ENCODE data around the gene OXLD1.
"Not testable (repeated sequence)": the region's sequence is repeated elsewhere in the genome, so short reads cannot be mapped to it uniquely, and the experiment has no call there.

OXLD1 gene

DNA sequence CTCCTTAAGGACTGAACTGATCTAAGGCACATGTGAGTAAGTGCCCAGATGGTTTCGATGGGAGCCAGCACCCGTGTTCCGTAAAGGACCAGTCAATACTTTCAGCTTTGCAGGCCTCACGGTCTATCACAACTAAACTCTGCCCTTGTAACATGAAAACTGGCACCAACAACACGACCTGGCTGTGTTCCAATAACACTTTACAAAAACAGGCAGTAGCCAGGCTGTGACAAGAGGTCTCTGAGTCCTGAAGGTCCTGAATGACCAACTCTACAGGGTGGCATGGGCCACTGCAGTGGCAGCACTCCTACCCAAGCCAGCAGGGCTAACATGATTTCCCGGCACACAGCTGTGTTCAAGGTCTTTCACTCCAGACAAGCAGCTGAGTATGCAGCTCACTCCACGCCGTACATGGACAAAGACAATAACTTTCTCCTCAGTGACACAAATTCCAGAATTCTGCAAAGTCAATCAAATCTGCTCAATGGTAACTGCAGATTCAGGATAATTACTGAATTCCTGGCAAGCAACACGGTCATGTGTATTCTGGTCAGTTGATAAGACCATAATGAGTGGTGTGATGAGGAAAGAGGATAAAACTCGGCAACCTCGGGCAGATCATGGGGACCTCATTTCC, 44.8 kb downstream of the OXLD1 start:
- CTCF ChIA-PET: interaction anchor here (1.1 to 1.6 kb wide), 2 partner anchors 14 to 20 kb away, joined by 3 to 6 read pairs; no protein-coding TSS in a partner anchor
- H3K4me1 ChIP-seq (ENCODE audit: control insufficient read depth, insufficient read depth, low read length): no peaks in the 10 kb centered on the region
- H3K27ac ChIP-seq (ENCODE audit: extremely low read depth, low read depth, low read length): peak overlapping the region; percentile 6; the same call in 1 of the 2 replicates
- POLR2A ChIA-PET: interaction anchor here (1.1 kb wide), 1 partner anchor 45 kb away, joined by 5 read pairs; the partner anchor contains the start of genes CCDC137 and OXLD1
- H3K4me3 ChIP-seq (ENCODE audit: low read depth, low read length): no peak overlapping the region
- TF ChIP-seq, protein P1, sequence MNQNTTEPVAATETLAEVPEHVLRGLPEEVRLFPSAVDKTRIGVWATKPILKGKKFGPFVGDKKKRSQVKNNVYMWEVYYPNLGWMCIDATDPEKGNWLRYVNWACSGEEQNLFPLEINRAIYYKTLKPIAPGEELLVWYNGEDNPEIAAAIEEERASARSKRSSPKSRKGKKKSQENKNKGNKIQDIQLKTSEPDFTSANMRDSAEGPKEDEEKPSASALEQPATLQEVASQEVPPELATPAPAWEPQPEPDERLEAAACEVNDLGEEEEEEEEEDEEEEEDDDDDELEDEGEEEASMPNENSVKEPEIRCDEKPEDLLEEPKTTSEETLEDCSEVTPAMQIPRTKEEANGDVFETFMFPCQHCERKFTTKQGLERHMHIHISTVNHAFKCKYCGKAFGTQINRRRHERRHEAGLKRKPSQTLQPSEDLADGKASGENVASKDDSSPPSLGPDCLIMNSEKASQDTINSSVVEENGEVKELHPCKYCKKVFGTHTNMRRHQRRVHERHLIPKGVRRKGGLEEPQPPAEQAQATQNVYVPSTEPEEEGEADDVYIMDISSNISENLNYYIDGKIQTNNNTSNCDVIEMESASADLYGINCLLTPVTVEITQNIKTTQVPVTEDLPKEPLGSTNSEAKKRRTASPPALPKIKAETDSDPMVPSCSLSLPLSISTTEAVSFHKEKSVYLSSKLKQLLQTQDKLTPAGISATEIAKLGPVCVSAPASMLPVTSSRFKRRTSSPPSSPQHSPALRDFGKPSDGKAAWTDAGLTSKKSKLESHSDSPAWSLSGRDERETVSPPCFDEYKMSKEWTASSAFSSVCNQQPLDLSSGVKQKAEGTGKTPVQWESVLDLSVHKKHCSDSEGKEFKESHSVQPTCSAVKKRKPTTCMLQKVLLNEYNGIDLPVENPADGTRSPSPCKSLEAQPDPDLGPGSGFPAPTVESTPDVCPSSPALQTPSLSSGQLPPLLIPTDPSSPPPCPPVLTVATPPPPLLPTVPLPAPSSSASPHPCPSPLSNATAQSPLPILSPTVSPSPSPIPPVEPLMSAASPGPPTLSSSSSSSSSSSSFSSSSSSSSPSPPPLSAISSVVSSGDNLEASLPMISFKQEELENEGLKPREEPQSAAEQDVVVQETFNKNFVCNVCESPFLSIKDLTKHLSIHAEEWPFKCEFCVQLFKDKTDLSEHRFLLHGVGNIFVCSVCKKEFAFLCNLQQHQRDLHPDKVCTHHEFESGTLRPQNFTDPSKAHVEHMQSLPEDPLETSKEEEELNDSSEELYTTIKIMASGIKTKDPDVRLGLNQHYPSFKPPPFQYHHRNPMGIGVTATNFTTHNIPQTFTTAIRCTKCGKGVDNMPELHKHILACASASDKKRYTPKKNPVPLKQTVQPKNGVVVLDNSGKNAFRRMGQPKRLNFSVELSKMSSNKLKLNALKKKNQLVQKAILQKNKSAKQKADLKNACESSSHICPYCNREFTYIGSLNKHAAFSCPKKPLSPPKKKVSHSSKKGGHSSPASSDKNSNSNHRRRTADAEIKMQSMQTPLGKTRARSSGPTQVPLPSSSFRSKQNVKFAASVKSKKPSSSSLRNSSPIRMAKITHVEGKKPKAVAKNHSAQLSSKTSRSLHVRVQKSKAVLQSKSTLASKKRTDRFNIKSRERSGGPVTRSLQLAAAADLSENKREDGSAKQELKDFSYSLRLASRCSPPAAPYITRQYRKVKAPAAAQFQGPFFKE (tag by site-specific recombination; IDR thresholded peaks at IDR 0.05; ENCODE audit: borderline replicate concordance): no peak
- TF ChIP-seq, protein P2, sequence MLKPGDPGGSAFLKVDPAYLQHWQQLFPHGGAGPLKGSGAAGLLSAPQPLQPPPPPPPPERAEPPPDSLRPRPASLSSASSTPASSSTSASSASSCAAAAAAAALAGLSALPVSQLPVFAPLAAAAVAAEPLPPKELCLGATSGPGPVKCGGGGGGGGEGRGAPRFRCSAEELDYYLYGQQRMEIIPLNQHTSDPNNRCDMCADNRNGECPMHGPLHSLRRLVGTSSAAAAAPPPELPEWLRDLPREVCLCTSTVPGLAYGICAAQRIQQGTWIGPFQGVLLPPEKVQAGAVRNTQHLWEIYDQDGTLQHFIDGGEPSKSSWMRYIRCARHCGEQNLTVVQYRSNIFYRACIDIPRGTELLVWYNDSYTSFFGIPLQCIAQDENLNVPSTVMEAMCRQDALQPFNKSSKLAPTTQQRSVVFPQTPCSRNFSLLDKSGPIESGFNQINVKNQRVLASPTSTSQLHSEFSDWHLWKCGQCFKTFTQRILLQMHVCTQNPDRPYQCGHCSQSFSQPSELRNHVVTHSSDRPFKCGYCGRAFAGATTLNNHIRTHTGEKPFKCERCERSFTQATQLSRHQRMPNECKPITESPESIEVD (tag by site-specific recombination; IDR thresholded peaks at IDR 0.05): no peak
- TF ChIP-seq ZNF658 (tag by site-specific recombination; IDR thresholded peaks at IDR 0.05): no peak
- TF ChIP-seq ZNF114 (tag by site-specific recombination; IDR thresholded peaks at IDR 0.05): no peak
- TF ChIP-seq ZNF561 (tag by site-specific recombination; IDR thresholded peaks at IDR 0.05; ENCODE audit: borderline replicate concordance): no peak
- no peak for TF ChIP-seq ZNF121 (tag by site-specific recombination; IDR thresholded peaks at IDR 0.05)
- no peak for TF ChIP-seq ZNF48 (tag by site-specific recombination; IDR thresholded peaks at IDR 0.05)
- TF ChIP-seq ZBTB20 (tag by site-specific recombination; IDR thresholded peaks at IDR 0.05): no peak
- no peak for TF ChIP-seq SETDB1 (IDR thresholded peaks at IDR 0.05; ENCODE audit: insufficient read length, low read length)
- TF ChIP-seq GFI1B (tag by site-specific recombination; IDR thresholded peaks at IDR 0.05): no peak
- no peak for TF ChIP-seq ZNF133 (tag by site-specific recombination; IDR thresholded peaks at IDR 0.05)
- TF ChIP-seq REPIN1 (tag by site-specific recombination; IDR thresholded peaks at IDR 0.05; ENCODE audit: low read depth): no peak
- no peak for TF ChIP-seq ZNF626 (tag by site-specific recombination; IDR thresholded peaks at IDR 0.05)
- no peak for TF ChIP-seq ZNF324 (tag by site-specific recombination; IDR thresholded peaks at IDR 0.05)
- no peak for TF ChIP-seq ZNF132 (tag by site-specific recombination; IDR thresholded peaks at IDR 0.05; ENCODE audit: borderline replicate concordance)
- no peaks in the 10 kb centered on the region for H3K9me3 ChIP-seq (ENCODE audit: control insufficient read depth, insufficient read depth, low read depth, low read length)
- H3K36me3 ChIP-seq (ENCODE audit: control insufficient read depth in 2 of 2, insufficient read depth in 1 of 2, low read length in 2 of 2): peaks cover 75 to 83% of the 10 kb centered on the region in 2 experiments

DNA sequence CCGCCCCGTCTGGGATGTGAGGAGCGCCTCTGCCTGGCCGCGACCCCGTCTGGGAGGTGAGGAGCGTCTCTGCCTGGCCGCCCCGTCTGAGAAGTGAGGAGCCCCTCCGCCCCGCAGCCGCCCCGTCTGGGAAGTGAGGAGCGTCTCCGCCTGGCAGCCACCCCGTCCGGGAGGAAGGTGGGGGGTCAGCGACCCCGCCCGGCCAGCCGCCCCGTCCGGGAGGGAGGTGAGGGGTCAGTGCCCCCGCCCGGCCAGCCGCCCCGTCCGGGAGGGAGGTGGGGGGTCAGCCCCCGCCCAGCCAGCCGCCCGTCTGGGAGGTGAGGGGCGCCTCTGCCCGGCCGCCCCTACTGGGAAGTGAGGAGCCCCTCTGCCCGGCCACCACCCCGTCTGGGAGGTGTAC, 48.1 kb downstream of the OXLD1 start:
- H3K36me3 ChIP-seq (ENCODE audit: control insufficient read depth in 2 of 2, insufficient read depth in 1 of 2, low read length in 2 of 2): peaks cover 60 to 78% of the 10 kb centered on the region in 2 experiments
- H3K27ac ChIP-seq (ENCODE audit: extremely low read depth, low read depth, low read length); H3K9me3 ChIP-seq (ENCODE audit: control insufficient read depth, insufficient read depth, low read depth, low read length); H3K4me1 ChIP-seq (ENCODE audit: control insufficient read depth, insufficient read depth, low read length); H3K4me3 ChIP-seq (ENCODE audit: low read depth, low read length); POLR2A ChIA-PET; CTCF ChIA-PET: not testable (repeated sequence)
